Measurements from ENCODE around the gene MATCAP1.

The MATCAP1 gene

GRCh38 chr16:67183627-67184452 lies at the start of gene MATCAP1:
TSS of gene MATCAP1 (minus strand) at chr16:67183963. CDS start at chr16:67180610, 3,353 bp downstream.
- Histone ChIP-seq H3K9ac (peak within 1 kb of the TSS; percentile 84 to 93 (median 89)), H3K4me1 (peaks cover 46 to 62% (median 57%) of the 10 kb centered on the region in 10 experiments), H4K20me1 (peaks cover 20 to 66% (median 42%) of the 10 kb centered on the region in 11 experiments; a peak in 21 of 22 replicates), H3K9me3 (replicated peaks in 1 of 11) (no peaks in the 10 kb centered on the region), H3K4me3 (peak within 1 kb of the TSS; percentile 61 to 80 (median 71)), H3K27ac (peak within 1 kb of the TSS; percentile 77 to 95 (median 91)), H3K27me3 (peaks cover 11 to 32% (median 24%) of the 10 kb centered on the region in 11 experiments), H3K4me2 (peak within 1 kb of the TSS; percentile 94 to 100 (median 99)), H3K36me3 (peaks cover 0 to 11% (median 0%) of the 10 kb centered on the region in 11 experiments; a peak in 5 of 22 replicates)
- peak in 4 of 11 experiments; percentile 18 to 55 (median 30); a peak in 3 of 22 replicates for TF ChIP-seq Cebpa-rat (IDR thresholded peaks at IDR 0.05)

GRCh38 chr16:67230809-67231660 lies 47.3 kb upstream of the MATCAP1 start:
- H3K4me2 ChIP-seq = no peak overlapping the region
- no peaks in the 10 kb centered on the region for H3K9me3 ChIP-seq (replicated peaks in 1 of 11)
- H3K4me3 ChIP-seq = no peak overlapping the region
- TF ChIP-seq Cebpa-rat (IDR thresholded peaks at IDR 0.05) = no peak
- H3K27ac ChIP-seq = no peak overlapping the region
- no peaks in the 10 kb centered on the region for H3K27me3 ChIP-seq
- peaks cover 25 to 42% (median 36%) of the 10 kb centered on the region in 10 experiments for H3K4me1 ChIP-seq
- peaks cover 66 to 81% (median 78%) of the 10 kb centered on the region in 11 experiments for H3K36me3 ChIP-seq
- peaks cover 0 to 58% (median 38%) of the 10 kb centered on the region in 11 experiments; a peak in 15 of 22 replicates for H4K20me1 ChIP-seq
- no peak overlapping the region for H3K9ac ChIP-seq

GRCh38 chr16:67229906-67230808 lies 46.4 kb upstream of the MATCAP1 start:
- H3K36me3 ChIP-seq = peaks cover 66 to 73% (median 70%) of the 10 kb centered on the region in 11 experiments

GRCh38 chr16:67228905-67229304 lies 45.1 kb upstream of the MATCAP1 start:
- Histone ChIP-seq H3K4me2 (peak overlapping the region in 4 of 11 experiments; percentile 94 to 98 (median 96); a peak in 5 of 22 replicates), H3K4me3 (0 out of 20 replicates have a peak overlapping the region, but pooled peaks of 1 of the 10 experiments have one; percentile 96), H3K36me3 (peaks cover 53 to 60% (median 58%) of the 10 kb centered on the region in 11 experiments)

More at GRCh38 chr16:67229906-67230808, 46.4 kb upstream of the MATCAP1 start:
- no peak overlapping the region for H3K27ac ChIP-seq
- no peaks in the 10 kb centered on the region for H3K27me3 ChIP-seq
- H3K4me2 ChIP-seq = no peak overlapping the region
- H4K20me1 ChIP-seq = peaks cover 0 to 53% (median 38%) of the 10 kb centered on the region in 11 experiments; a peak in 15 of 22 replicates
- H3K9ac ChIP-seq = no peak overlapping the region
- no peak for TF ChIP-seq Cebpa-rat (IDR thresholded peaks at IDR 0.05)
- H3K9me3 ChIP-seq (replicated peaks in 1 of 11) = no peaks in the 10 kb centered on the region
- H3K4me1 ChIP-seq = peaks cover 25 to 42% (median 36%) of the 10 kb centered on the region in 10 experiments
- no peak overlapping the region for H3K4me3 ChIP-seq

GRCh38 chr16:67228034-67228785 lies 44.4 kb upstream of the MATCAP1 start:
- peaks cover 0 to 49% (median 38%) of the 10 kb centered on the region in 11 experiments; a peak in 15 of 22 replicates for H4K20me1 ChIP-seq
- H3K9me3 ChIP-seq (replicated peaks in 1 of 11) = no peaks in the 10 kb centered on the region
- no peaks in the 10 kb centered on the region for H3K27me3 ChIP-seq
- peak overlapping the region; percentile 81 to 100 (median 96) for H3K4me3 ChIP-seq
- H3K4me1 ChIP-seq = peaks cover 27 to 33% (median 30%) of the 10 kb centered on the region in 10 experiments
- no peak for TF ChIP-seq Cebpa-rat (IDR thresholded peaks at IDR 0.05)
- H3K36me3 ChIP-seq = peaks cover 48 to 55% (median 53%) of the 10 kb centered on the region in 11 experiments
- peak overlapping the region in 8 of 11 experiments; percentile 76 to 91 (median 85); a peak in 12 of 22 replicates for H3K27ac ChIP-seq
- H3K9ac ChIP-seq = peak overlapping the region; percentile 80 to 96 (median 88); a peak in 21 of 22 replicates
- H3K4me2 ChIP-seq = peak overlapping the region; percentile 94 to 98 (median 96)

More at GRCh38 chr16:67228905-67229304, 45.1 kb upstream of the MATCAP1 start:
- H4K20me1 ChIP-seq = peaks cover 0 to 49% (median 38%) of the 10 kb centered on the region in 11 experiments; a peak in 15 of 22 replicates
- H3K4me1 ChIP-seq = peaks cover 26 to 33% (median 30%) of the 10 kb centered on the region in 10 experiments
- H3K27ac ChIP-seq = no peak overlapping the region
- no peak for TF ChIP-seq Cebpa-rat (IDR thresholded peaks at IDR 0.05)
- no peaks in the 10 kb centered on the region for H3K9me3 ChIP-seq (replicated peaks in 1 of 11)
- 0 out of 22 replicates have a peak overlapping the region, but pooled peaks of 3 of the 11 experiments have one; percentile 90 to 92 (median 91) for H3K9ac ChIP-seq
- H3K27me3 ChIP-seq = no peaks in the 10 kb centered on the region

GRCh38 chr16:67227567-67227921 lies 43.8 kb upstream of the MATCAP1 start:
- peak overlapping the region; percentile 50 to 91 (median 81) for H3K27ac ChIP-seq
- no peaks in the 10 kb centered on the region for H3K9me3 ChIP-seq (replicated peaks in 1 of 11)

More at GRCh38 chr16:67227567-67227921, 43.8 kb upstream of the MATCAP1 start:
- peak overlapping the region; percentile 81 to 100 (median 96) for H3K4me3 ChIP-seq
- H3K4me1 ChIP-seq = peaks cover 27 to 33% (median 30%) of the 10 kb centered on the region in 10 experiments
- TF ChIP-seq Cebpa-rat (IDR thresholded peaks at IDR 0.05) = no peak
- H3K4me2 ChIP-seq = peak overlapping the region; percentile 94 to 98 (median 96)
- H3K27me3 ChIP-seq = no peaks in the 10 kb centered on the region
- H3K9ac ChIP-seq = peak overlapping the region; percentile 80 to 96 (median 88)
- peaks cover 43 to 48% (median 47%) of the 10 kb centered on the region in 11 experiments for H3K36me3 ChIP-seq
- H4K20me1 ChIP-seq = peaks cover 0 to 49% (median 38%) of the 10 kb centered on the region in 11 experiments; a peak in 15 of 22 replicates

Measured in BLaER1 treated with 17β-estradiol and CSF1 and Interleukin-3, amounts not matched to agents 10 nM and 100 nM (cell line).